ENCODE data around the gene COTL1.

DNA sequence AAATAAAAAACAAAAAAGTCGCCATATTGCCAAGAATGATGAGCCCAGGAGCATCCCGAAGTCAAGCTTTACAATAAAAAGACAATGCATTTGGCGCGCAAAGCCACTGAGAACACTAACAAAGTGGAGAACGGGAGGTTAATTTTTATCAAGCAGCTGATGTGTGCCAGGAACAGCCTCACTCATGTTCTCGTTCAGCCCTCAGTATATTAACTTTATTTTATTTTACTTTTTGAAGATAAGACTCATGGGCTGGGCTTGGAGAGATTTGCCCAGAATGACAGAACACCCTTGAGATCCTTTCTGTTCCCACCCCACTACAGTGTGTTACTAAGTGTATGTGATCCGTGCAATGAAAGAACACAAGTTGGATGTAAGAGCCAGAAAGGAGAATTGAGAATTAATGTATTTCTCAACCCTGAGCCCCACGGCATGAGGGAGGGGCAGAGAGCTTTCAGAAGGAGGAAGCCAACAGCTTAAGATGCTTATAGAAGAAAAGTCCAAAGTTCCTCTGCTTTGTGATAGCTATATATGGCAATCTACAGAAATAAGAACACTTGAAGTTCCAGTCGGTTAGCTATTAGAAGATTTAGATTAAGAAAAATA, 48.4 kb downstream of the COTL1 start:
- no peak for TF ChIP-seq EZH2phosphoT487 (IDR thresholded peaks at IDR 0.05; ENCODE audit: insufficient read depth, low read depth)
- no peak for TF ChIP-seq EZH2 (IDR thresholded peaks at IDR 0.05; ENCODE audit: insufficient read depth, poor library complexity, severe bottlenecking)
